Measurements from ENCODE around the gene PTPN23. TPM values are rescaled to one million over a fixed set of nuclear protein-coding genes. Genes with fewer than 3 reads are reported as not detected.
A peak's percentile ranks its signal among the peaks of the same experiment; 100 is the strongest.

Gene PTPN23, protein sequence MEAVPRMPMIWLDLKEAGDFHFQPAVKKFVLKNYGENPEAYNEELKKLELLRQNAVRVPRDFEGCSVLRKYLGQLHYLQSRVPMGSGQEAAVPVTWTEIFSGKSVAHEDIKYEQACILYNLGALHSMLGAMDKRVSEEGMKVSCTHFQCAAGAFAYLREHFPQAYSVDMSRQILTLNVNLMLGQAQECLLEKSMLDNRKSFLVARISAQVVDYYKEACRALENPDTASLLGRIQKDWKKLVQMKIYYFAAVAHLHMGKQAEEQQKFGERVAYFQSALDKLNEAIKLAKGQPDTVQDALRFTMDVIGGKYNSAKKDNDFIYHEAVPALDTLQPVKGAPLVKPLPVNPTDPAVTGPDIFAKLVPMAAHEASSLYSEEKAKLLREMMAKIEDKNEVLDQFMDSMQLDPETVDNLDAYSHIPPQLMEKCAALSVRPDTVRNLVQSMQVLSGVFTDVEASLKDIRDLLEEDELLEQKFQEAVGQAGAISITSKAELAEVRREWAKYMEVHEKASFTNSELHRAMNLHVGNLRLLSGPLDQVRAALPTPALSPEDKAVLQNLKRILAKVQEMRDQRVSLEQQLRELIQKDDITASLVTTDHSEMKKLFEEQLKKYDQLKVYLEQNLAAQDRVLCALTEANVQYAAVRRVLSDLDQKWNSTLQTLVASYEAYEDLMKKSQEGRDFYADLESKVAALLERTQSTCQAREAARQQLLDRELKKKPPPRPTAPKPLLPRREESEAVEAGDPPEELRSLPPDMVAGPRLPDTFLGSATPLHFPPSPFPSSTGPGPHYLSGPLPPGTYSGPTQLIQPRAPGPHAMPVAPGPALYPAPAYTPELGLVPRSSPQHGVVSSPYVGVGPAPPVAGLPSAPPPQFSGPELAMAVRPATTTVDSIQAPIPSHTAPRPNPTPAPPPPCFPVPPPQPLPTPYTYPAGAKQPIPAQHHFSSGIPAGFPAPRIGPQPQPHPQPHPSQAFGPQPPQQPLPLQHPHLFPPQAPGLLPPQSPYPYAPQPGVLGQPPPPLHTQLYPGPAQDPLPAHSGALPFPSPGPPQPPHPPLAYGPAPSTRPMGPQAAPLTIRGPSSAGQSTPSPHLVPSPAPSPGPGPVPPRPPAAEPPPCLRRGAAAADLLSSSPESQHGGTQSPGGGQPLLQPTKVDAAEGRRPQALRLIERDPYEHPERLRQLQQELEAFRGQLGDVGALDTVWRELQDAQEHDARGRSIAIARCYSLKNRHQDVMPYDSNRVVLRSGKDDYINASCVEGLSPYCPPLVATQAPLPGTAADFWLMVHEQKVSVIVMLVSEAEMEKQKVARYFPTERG (N-terminal part only)
- 11.4 and 14.3 TPM in 2 replicates for total RNA-seq (ENCODE audit: low replicate concordance)

DNA sequence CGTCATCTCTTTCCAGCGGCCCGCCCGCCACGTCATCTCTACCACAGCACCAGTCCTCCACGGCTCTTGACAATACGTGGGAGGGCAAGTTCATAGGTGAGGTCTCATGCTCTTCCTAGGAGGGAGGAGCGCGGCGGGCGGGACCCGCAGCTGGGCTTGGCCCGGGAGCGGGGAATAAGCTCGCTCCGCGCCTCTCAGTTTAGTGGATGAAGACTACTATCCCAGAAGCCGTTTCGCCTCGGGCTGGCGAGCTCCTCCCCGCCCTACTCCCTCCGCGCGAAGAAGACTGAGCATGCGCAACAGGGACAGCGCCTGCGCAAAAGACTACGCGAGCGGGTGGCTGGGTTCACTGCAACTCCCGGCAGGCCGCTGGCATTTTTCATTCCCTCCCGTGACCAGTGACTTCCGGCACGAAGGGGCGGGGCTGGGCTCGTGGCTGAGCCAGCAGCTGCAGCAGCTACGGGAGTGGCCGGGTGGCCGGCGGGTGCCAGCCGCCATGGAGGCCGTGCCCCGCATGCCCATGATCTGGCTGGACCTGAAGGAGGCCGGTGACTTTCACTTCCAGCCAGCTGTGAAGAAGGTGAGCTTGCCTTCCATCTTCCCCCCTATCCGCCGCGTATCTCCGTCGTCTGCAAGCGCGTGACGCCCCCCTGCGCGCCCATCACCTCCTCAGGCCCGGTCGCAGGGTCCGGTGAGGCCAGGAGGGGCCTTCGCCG lies at the start of gene PTPN23:
PTPN23 (plus strand) TSS at position 421 of the 716 bp plus-strand sequence; CDS start at position 497, 76 bp downstream.
- TF ChIP-seq, protein P1, sequence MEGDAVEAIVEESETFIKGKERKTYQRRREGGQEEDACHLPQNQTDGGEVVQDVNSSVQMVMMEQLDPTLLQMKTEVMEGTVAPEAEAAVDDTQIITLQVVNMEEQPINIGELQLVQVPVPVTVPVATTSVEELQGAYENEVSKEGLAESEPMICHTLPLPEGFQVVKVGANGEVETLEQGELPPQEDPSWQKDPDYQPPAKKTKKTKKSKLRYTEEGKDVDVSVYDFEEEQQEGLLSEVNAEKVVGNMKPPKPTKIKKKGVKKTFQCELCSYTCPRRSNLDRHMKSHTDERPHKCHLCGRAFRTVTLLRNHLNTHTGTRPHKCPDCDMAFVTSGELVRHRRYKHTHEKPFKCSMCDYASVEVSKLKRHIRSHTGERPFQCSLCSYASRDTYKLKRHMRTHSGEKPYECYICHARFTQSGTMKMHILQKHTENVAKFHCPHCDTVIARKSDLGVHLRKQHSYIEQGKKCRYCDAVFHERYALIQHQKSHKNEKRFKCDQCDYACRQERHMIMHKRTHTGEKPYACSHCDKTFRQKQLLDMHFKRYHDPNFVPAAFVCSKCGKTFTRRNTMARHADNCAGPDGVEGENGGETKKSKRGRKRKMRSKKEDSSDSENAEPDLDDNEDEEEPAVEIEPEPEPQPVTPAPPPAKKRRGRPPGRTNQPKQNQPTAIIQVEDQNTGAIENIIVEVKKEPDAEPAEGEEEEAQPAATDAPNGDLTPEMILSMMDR (IDR thresholded peaks at IDR 0.05; ENCODE audit: insufficient read depth, low read length) = no peak
- peak; percentile 99 for DNase-seq (ENCODE audit: low read depth)
- peak within 1 kb of the TSS; percentile 95 for H3K4me3 ChIP-seq (ENCODE audit: low read depth, low read length)

GRCh38 chr3:47333907-47334306 lies 46.9 kb upstream of the PTPN23 start:
- TF ChIP-seq, protein P1 (IDR thresholded peaks at IDR 0.05; ENCODE audit: insufficient read depth, low read length) = no peak
- no peak overlapping the region for H3K4me3 ChIP-seq (ENCODE audit: low read depth, low read length)
- no peak for DNase-seq (ENCODE audit: low read depth)

GRCh38 chr3:47337656-47338055 lies 43.2 kb upstream of the PTPN23 start:
- TF ChIP-seq, protein P1 (IDR thresholded peaks at IDR 0.05; ENCODE audit: insufficient read depth, low read length) = no peak
- DNase-seq (ENCODE audit: low read depth) = no peak
- no peak overlapping the region for H3K4me3 ChIP-seq (ENCODE audit: low read depth, low read length)

GRCh38 chr3:47339951-47340350 lies 40.9 kb upstream of the PTPN23 start:
- TF ChIP-seq, protein P1 (IDR thresholded peaks at IDR 0.05; ENCODE audit: insufficient read depth, low read length) = no peak
- no peak for DNase-seq (ENCODE audit: low read depth)
- H3K4me3 ChIP-seq (ENCODE audit: low read depth, low read length) = no peak overlapping the region

DNA sequence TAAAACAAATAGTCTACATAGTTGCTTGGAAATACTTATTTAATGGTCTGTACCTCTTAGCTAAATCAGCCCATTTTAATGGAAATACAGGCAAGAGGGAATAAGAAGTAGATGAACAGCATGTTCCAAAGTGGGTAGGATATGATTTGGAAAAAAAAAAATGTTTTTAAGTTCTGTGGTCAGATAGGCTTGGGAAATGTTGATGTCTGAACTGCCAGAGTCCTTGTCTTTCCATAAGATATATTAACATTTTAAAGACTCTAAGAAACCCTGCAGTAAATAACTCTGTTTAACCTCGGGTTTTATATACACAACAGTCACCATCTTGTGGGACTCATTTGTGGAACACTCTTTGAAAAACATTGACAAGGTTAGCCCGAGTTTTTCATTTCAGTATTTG lies 40.0 kb upstream of the PTPN23 start:
- TF ChIP-seq, protein P1 (IDR thresholded peaks at IDR 0.05; ENCODE audit: insufficient read depth, low read length) = no peak
- no peak overlapping the region for H3K4me3 ChIP-seq (ENCODE audit: low read depth, low read length)
- DNase-seq (ENCODE audit: low read depth) = no peak
